Ascending aorta (tissue), 2 donors: ENCODE data around the gene SLC52A3. TPM values are rescaled to one million over a fixed set of nuclear protein-coding genes. Genes with fewer than 3 reads are reported as not detected.

ENCODE experiments used
- DNase-seq, 2 donors: peaks; one replicate each; pipeline ENCODE4 v3.0.0-alpha.2; 2019; ENCODE audit warnings: low spot score in 2 of 2
- H3K27ac ChIP-seq, 2 donors: fragments of 200-600 bp; sonication (generic); one replicate each; pipeline ENCODE4 v1.5.1; 2016 to 2017; ENCODE audit warnings: mild to moderate bottlenecking in 1 of 2
- H3K27me3 ChIP-seq: fragments of 200-600 bp; sonication (generic); one replicate; pipeline ENCODE4 v1.5.1; 2017
- H3K36me3 ChIP-seq, 2 donors: fragments of 200-600 bp; sonication (generic); one replicate each; pipeline ENCODE4 v1.5.1; 2016
- H3K4me1 ChIP-seq, 2 donors: fragments of 200-600 bp; sonication (generic); one replicate each; pipeline ENCODE4 v1.5.1; 2016 to 2017; ENCODE audit warnings: mild to moderate bottlenecking in 1 of 2
- H3K4me3 ChIP-seq, 2 donors: fragments of 200-600 bp; sonication (generic); one replicate each; pipeline ENCODE4 v1.5.1; 2016 to 2017; ENCODE audit warnings: mild to moderate bottlenecking in 1 of 2
- H3K9me3 ChIP-seq, 2 donors: fragments of 200-600 bp; sonication (generic); one replicate each; pipeline ENCODE4 v1.5.1; 2016
- intact Hi-C: fragments of 100-400 bp; cut with DNase I; formaldehyde crosslinking; loops from one replicate; pipeline ENCODE4 v1.15.1; 2023
- total RNA-seq: library from RNA; depleted of rRNA; stranded (reverse); fragments of >200 nt; gene quantifications from one replicate; pipeline ENCODE4 v1.1.0, GENCODE V29; 2016
- TF ChIP-seq, protein P1 (sequence below), 3 experiments: fragments of 200-600 bp in 2 of 3; fragments of 450-650 bp in 1 of 3; sonication (generic) in 2 of 3; IDR thresholded peaks; one replicate each; pipeline ENCODE4 v1.5.1; 2016 to 2019; ENCODE audit warnings: antibody characterized with exemption in 3 of 3, mild to moderate bottlenecking in 1 of 3, moderate library complexity in 1 of 3

The SLC52A3 gene
- total RNA-seq, 1 donor from 2014 or later, result 3.0 TPM

DNA sequence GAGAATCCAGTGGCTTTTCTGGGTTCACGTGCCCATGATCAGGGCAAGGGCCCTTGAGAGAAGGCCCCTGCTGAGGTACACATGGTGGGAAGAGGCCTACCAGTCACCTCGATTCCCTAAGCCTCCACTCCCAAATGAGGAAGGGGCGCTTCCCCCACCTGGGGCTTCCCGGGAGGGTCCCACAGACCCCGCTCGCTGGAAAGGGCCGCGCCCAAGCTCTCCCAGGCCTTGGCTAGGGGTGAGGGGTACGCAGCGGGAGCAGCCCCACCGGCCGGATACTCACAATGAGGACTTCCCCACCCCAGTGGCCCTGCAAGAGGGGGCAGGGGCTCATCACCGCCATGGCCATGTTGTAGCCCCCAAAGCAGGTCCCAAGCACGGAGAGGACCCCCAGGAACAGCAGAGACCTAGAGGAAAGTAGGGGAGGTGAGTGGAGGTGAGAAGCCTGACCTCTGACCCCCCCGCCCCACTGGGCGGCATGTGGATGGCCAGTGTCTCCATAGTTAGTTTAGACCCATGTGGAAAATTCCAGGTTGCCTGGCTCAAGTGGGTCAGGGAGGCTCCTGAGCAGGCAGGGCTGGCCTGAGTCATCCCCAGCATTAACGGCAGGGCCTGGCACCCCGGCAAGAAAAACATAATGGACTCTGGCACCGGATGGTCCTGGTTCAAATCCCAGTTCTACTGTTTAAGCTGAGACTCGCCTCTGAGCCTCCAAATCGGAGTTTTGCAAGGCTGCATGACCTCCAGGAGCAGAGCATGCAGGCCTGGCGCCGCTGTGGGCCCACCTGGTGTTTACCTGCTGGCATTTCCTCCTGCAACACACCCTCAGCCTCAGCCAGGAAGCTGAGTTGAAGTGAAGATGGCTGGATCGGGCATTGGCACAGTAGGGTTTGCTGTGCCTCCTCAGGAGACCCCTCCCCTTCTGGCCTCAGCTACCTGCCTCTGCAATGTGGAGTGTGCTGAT lies 6.6 kb downstream of the SLC52A3 start:
- no peaks in the 10 kb centered on the region for H3K36me3 ChIP-seq
- no peak overlapping the region for H3K27ac ChIP-seq
- no peak overlapping the region for H3K4me3 ChIP-seq
- TF ChIP-seq, protein P1, sequence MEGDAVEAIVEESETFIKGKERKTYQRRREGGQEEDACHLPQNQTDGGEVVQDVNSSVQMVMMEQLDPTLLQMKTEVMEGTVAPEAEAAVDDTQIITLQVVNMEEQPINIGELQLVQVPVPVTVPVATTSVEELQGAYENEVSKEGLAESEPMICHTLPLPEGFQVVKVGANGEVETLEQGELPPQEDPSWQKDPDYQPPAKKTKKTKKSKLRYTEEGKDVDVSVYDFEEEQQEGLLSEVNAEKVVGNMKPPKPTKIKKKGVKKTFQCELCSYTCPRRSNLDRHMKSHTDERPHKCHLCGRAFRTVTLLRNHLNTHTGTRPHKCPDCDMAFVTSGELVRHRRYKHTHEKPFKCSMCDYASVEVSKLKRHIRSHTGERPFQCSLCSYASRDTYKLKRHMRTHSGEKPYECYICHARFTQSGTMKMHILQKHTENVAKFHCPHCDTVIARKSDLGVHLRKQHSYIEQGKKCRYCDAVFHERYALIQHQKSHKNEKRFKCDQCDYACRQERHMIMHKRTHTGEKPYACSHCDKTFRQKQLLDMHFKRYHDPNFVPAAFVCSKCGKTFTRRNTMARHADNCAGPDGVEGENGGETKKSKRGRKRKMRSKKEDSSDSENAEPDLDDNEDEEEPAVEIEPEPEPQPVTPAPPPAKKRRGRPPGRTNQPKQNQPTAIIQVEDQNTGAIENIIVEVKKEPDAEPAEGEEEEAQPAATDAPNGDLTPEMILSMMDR (IDR thresholded peaks at IDR 0.05), result no peak
- no peaks in the 10 kb centered on the region for H3K9me3 ChIP-seq
- no peaks in the 10 kb centered on the region for H3K27me3 ChIP-seq
- no peaks in the 10 kb centered on the region for H3K4me1 ChIP-seq
- DNase-seq, result no peak
- intact Hi-C loops, result no loop called here

DNA sequence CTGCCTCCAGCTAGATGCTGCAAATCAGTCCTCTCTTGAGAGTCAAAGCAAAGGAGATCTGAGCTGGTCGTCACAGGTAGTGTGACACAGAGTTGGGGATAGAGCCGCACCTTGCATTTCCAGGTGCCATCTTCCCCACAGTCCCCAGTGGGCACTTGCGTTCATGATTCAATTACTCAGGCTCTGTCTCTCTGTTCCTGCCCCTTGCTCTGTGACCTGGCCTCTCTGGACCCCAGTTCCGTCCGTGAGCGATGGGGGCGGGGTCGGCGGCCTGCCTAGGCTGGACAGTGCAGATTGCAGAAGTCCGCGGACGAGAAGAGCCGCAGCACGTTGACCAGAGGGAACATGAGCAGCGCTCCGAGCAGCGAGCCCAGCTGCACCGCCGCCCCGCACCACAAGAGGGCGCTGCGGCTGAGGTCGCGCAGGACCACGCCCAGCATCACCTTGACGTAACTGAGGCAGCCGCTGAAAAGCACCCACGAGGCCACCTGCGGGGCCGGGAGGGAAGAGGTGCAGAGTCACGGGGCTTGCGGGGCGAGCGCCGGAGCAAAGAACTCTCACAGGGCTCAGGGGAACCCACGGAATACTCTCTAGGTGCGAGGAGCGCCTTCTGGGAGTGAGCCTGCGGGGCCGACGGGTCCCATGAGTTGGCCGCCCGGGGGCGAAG lies 7.4 kb downstream of the SLC52A3 start:
- TF ChIP-seq, protein P1 (IDR thresholded peaks at IDR 0.05), result peak in 2 of 3 experiments; percentile 30
- DNase-seq, result no peak
- Histone ChIP-seq H3K36me3 (no peaks in the 10 kb centered on the region), H3K4me1 (no peaks in the 10 kb centered on the region), H3K27ac (no peak overlapping the region), H3K4me3 (no peak overlapping the region), H3K9me3 (no peaks in the 10 kb centered on the region), H3K27me3 (no peaks in the 10 kb centered on the region)
- intact Hi-C loops, result no loop called here

DNA sequence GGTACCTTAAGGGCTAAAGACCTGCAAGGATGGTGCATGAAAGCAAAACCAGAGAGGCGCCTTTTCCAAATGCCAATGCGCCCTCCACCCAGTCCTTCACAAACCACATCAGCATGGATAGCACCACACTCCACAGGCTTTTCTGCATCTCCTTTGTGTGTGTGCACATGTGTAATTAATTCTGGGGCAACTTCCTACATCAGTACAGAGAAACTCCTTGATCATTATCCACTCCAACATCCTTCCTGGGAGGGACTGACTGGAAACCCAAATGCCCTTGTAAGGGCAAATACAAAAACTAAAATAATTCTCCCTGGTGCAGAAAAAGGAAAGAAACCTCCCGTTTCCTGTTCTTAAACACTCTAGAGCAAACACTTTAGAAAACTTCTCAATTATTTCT lies 10.8 kb downstream of the SLC52A3 start:
- intact Hi-C loops, result no loop called here
- no peak for DNase-seq

DNA sequence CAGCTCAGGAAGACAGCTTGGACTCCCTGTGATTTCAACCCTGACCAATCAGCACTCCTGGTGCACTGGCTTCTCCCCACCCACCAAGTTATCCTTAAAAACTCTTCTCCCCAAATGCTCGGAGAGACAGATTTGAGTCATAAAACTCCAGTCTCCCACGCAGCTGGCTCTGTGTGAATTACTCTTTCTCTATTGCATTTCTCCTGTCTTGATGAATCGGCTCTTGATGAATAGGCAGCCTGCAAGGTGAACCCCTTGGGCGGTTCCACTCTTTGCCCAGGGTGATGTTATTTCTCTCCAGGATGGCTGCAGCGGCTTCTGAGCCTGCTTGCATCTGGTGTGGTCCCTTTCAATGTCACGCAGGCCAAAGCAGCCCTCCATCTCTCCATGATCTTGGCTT lies 12.4 kb downstream of the SLC52A3 start:
- Histone ChIP-seq H3K36me3 (no peaks in the 10 kb centered on the region), H3K4me1 (no peaks in the 10 kb centered on the region), H3K27me3 (no peaks in the 10 kb centered on the region), H3K9me3 (no peaks in the 10 kb centered on the region), H3K4me3 (no peak overlapping the region), H3K27ac (no peak overlapping the region)
- TF ChIP-seq, protein P1 (IDR thresholded peaks at IDR 0.05), result no peak
- intact Hi-C loops, result no loop called here
- DNase-seq, result no peak

More for the DNA sequence above, 10.8 kb downstream of the SLC52A3 start:
- Histone ChIP-seq H3K27ac (no peak overlapping the region), H3K4me1 (no peaks in the 10 kb centered on the region), H3K4me3 (no peak overlapping the region), H3K27me3 (no peaks in the 10 kb centered on the region), H3K9me3 (no peaks in the 10 kb centered on the region), H3K36me3 (no peaks in the 10 kb centered on the region)
- TF ChIP-seq, protein P1 (IDR thresholded peaks at IDR 0.05), result no peak

DNA sequence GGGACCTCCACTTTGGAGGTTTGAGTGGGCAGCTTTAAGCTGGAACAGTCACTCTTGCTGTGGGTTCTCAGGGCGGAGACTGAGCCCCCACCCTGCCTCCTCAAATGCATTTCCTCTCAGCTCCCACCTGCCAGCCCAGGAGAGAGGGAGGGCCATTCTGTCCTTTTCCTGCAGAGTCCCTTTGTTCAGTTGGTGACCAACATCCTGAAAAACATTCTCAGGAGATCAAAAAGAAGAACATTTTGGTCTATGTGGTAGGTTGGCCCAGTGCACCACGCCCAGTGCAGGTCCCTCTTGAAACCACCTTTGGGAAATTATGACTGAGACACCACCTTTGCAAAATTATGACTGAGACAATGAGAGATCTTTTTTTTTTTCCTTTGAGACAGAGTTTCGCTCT lies 13.4 kb downstream of the SLC52A3 start:
- no peak for DNase-seq
- no peaks in the 10 kb centered on the region for H3K9me3 ChIP-seq
- no peak overlapping the region for H3K4me3 ChIP-seq
- H3K36me3 ChIP-seq, result no peaks in the 10 kb centered on the region
- H3K27me3 ChIP-seq, result no peaks in the 10 kb centered on the region
- no peak overlapping the region for H3K27ac ChIP-seq
- H3K4me1 ChIP-seq, result no peaks in the 10 kb centered on the region
- intact Hi-C loops, result no loop called here
- TF ChIP-seq, protein P1 (IDR thresholded peaks at IDR 0.05), result no peak
